K562 (cell line): ENCODE measurements around the gene MICU1. TPM values are rescaled to one million over a fixed set of nuclear protein-coding genes. Genes with fewer than 3 reads are reported as not detected.

Experiments used
- ATAC-seq: fragments of 200-7000 bp; cut with Tn5 transposase; 3 replicates; pipeline ENCODE4 v1.9.1; 2020; ENCODE audit warnings: moderate library complexity
- BruUV-seq: library from RNA; stranded (reverse); fragments of 400-500 nt; replicated peaks from 2 replicates; lab custom pipeline; 2021; lab: Mats Ljungman, UMichigan
- CTCF ChIA-PET: fragments of 300-600 bp; formaldehyde crosslinking; extraction: SDS; loops from one replicate; lab custom pipeline; 2021; ENCODE audit warnings: low intra/inter-chr PET ratio; lab: Yijun Ruan, JAX
- POLR2A ChIA-PET: fragments of 300-600, 350-650 bp; sonication (Branson Sonifier 250); formaldehyde crosslinking; extraction: SDS; loops from one replicate; lab custom pipeline; 2021; ENCODE audit warnings: antibody characterized with exemption, inconsistent platforms; lab: Yijun Ruan, JAX
- DNase-seq, 4 experiments: peaks; one replicate each; pipeline versions ENCODE4 v3.0.0 to v3.0.0-alpha.2; 2011 to 2018; ENCODE audit warnings: low spot score in 3 of 4, mixed read lengths in 3 of 4; ENCODE audit errors: extremely low read depth in 1 of 4
- FAIRE-seq: peaks from 2 replicates; lab custom pipeline; 2011; peaks lifted over from hg19 to GRCh38; lab: Jason Lieb, UNC
- H2AFZ ChIP-seq: 2 replicates; pipeline ENCODE4 v1.6.0; 2011; ENCODE audit warnings: low read depth, low read length, control low read depth, inconsistent platforms
- H3K27ac ChIP-seq: fragments of 200-600 bp; 3 replicates; pipeline ENCODE4 v1.8.0; 2011; ENCODE audit warnings: low read depth, mild to moderate bottlenecking, control low read depth, inconsistent platforms, low read length, moderate library complexity, mixed read lengths; ENCODE audit errors: extremely low read depth
- H3K27me3 ChIP-seq, 2 experiments: fragments of 300-600 bp in 1 of 2; 2 replicates in 1 of 2; 3 replicates in 1 of 2; pipeline versions ENCODE4 v1.6.0 to v1.8.0; 2011; ENCODE audit warnings: inconsistent platforms in 2 of 2, low read length in 2 of 2, mild to moderate bottlenecking in 1 of 2, mixed read lengths in 1 of 2, moderate library complexity in 1 of 2; ENCODE audit not compliant: control insufficient read depth in 2 of 2, insufficient read depth in 2 of 2
- H3K36me3 ChIP-seq: fragments of 300-600 bp; 3 replicates; pipeline ENCODE4 v1.8.0; 2011; ENCODE audit warnings: mild to moderate bottlenecking, low read length, inconsistent platforms; ENCODE audit not compliant: control insufficient read depth, insufficient read depth
- H3K4me1 ChIP-seq, 2 experiments: fragments of 200-600 bp in 1 of 2; replicated peaks in 1 of 2; 2 replicates in 1 of 2; 3 replicates in 1 of 2; pipeline versions ENCODE4 v1.5.1 to v1.8.0; 2011; ENCODE audit warnings: inconsistent platforms in 2 of 2, low read length in 2 of 2, mild to moderate bottlenecking in 1 of 2, mixed read lengths in 1 of 2, moderate library complexity in 1 of 2; ENCODE audit not compliant: control insufficient read depth in 2 of 2, insufficient read depth in 2 of 2
- H3K4me2 ChIP-seq: 2 replicates; pipeline ENCODE4 v1.6.1; 2011; ENCODE audit warnings: low read length, control low read depth, inconsistent platforms, mixed read lengths; ENCODE audit not compliant: insufficient read depth
- H3K4me3 ChIP-seq: fragments of 200-600 bp; sonication (generic), shearing (Covaris generic); 2 replicates; pipeline ENCODE4 v1.5.1; 2016; ENCODE audit warnings: control low read depth, inconsistent platforms
- H3K79me2 ChIP-seq: fragments of 200-600 bp; 3 replicates; pipeline ENCODE4 v1.8.0; 2011; ENCODE audit warnings: low read length, inconsistent platforms; ENCODE audit not compliant: control insufficient read depth, insufficient read depth
- H3K9ac ChIP-seq, 2 experiments: 2 replicates each; pipeline versions ENCODE4 v1.6.0 to v1.6.1; 2011; ENCODE audit warnings: low read depth in 2 of 2, low read length in 2 of 2, control low read depth in 1 of 2, inconsistent platforms in 1 of 2, mild to moderate bottlenecking in 1 of 2, mixed read lengths in 1 of 2; ENCODE audit not compliant: insufficient read depth in 1 of 2
- H3K9me1 ChIP-seq: one replicate; pipeline ENCODE4 v1.6.0; 2011; ENCODE audit warnings: inconsistent platforms, mild to moderate bottlenecking, low read length, moderate library complexity; ENCODE audit not compliant: control insufficient read depth, insufficient read depth
- H3K9me3 ChIP-seq: replicated peaks from 2 replicates; pipeline ENCODE4 v1.5.1; 2011; ENCODE audit warnings: low read depth, low read length, inconsistent platforms; ENCODE audit not compliant: control insufficient read depth, insufficient read depth
- H4K20me1 ChIP-seq: replicated peaks from 2 replicates; pipeline ENCODE4 v1.6.1; 2011; ENCODE audit warnings: low read length, inconsistent platforms, mixed read lengths; ENCODE audit not compliant: control insufficient read depth, insufficient read depth
- ADNP ChIP-seq: fragments of 200-800 bp; sonication (Bioruptor generic); IDR thresholded peaks from 2 replicates; pipeline ENCODE4 v1.6.1; 2016; ENCODE audit warnings: missing genetic modification characterization, missing compliant biosample characterization
- BRD9 ChIP-seq: fragments of 450-650 bp; IDR thresholded peaks from 2 replicates; pipeline ENCODE4 v1.6.1; 2018; ENCODE audit warnings: low read depth; ENCODE audit not compliant: partially characterized antibody
- C11orf30 ChIP-seq: fragments of 450-650 bp; IDR thresholded peaks from 2 replicates; pipeline ENCODE4 v1.6.1; 2016; ENCODE audit warnings: low read depth, mild to moderate bottlenecking
- NCOA2 ChIP-seq, 2 experiments: fragments of 450-650 bp; IDR thresholded peaks; 2 replicates each; pipeline ENCODE4 v1.6.1; 2018; ENCODE audit warnings: mild to moderate bottlenecking in 2 of 2, moderate library complexity in 1 of 2; ENCODE audit not compliant: partially characterized antibody in 2 of 2
- POLR3A ChIP-seq: IDR thresholded peaks from 2 replicates; pipeline ENCODE4 v1.6.1; 2011; ENCODE audit warnings: borderline replicate concordance, mild to moderate bottlenecking, moderate library complexity; ENCODE audit not compliant: insufficient read length, insufficient read depth; ENCODE audit errors: extremely low read depth
- TOE1 ChIP-seq, 2 experiments: fragments of 450-650 bp in 1 of 2; sonication (generic) in 1 of 2; formaldehyde crosslinking in 1 of 2; IDR thresholded peaks; 2 replicates each; pipeline versions ENCODE4 v1.7.1 to v1.8.0; 2016 to 2022; ENCODE audit warnings: borderline replicate concordance in 2 of 2, mild to moderate bottlenecking in 2 of 2, antibody characterized with exemption in 1 of 2, inconsistent platforms in 1 of 2, low read depth in 1 of 2, missing genetic modification reagents in 1 of 2, moderate library complexity in 1 of 2
- ZNF263 ChIP-seq: sonication (generic); formaldehyde crosslinking; IDR thresholded peaks from 2 replicates; pipeline ENCODE4 v1.8.0; 2022; ENCODE audit warnings: mild to moderate bottlenecking, missing genetic modification reagents, borderline replicate concordance
- WGBS: fragments of 100-300 bp; shearing (Covaris generic); methylation state at CpG from one replicate; pipeline ENCODE4 v1.1.6; 2016; ENCODE audit warnings: low coverage, mixed read lengths; ENCODE audit not compliant: insufficient coverage; ENCODE audit errors: missing lambda C conversion rate; 5-methylcytosine and 5-hydroxymethylcytosine counted together
- in situ Hi-C: fragments of 300-500 bp; cut with MboI; formaldehyde crosslinking; loops from 4 replicates; pipeline ENCODE4 v1.15.0; 2018; ENCODE audit warnings: inconsistent platforms, mixed read lengths
- intact Hi-C: fragments of 100-400 bp; cut with micrococcal nuclease; formaldehyde crosslinking; loops from 2 replicates; pipeline ENCODE4 v1.14.2; 2022
- polyA plus RNA-seq, 8 experiments: library from polyadenylated mRNA; depleted of rRNA in 4 of 8; stranded (reverse) in 5 of 8; unstranded in 3 of 8; fragments of >200 nt; fragmentation: Nextera tagmentation in 2 of 8; fragmentation: Illumina TruSeq in 1 of 8; extraction: Ambion mirVana in 2 of 8; extraction: Trizol in 1 of 8; gene quantifications; 2 replicates each; pipeline versions ENCODE4 v1.2.1 to v1.2.3, GENCODE V29; 2011 to 2014; ENCODE audit warnings: inconsistent platforms in 1 of 8, missing spikeins in 1 of 8
- total RNA-seq, 7 experiments: library from RNA; depleted of rRNA in 6 of 7; stranded (reverse); fragments of >200 nt in 6 of 7; fragmentation: Illumina TruSeq in 2 of 7; extraction: Trizol in 2 of 7; gene quantifications; 2 replicates each; pipeline versions ENCODE4 v1.2.1 to v1.2.3, GENCODE V29; 2011 to 2021; ENCODE audit warnings: low replicate concordance in 1 of 7
- TF ChIP-seq, protein P1 (sequence below): sonication (generic); IDR thresholded peaks from 2 replicates; pipeline ENCODE4 v1.6.1; 2016
- TF ChIP-seq, protein P2 (sequence below): fragments of 450-650 bp; formaldehyde crosslinking; IDR thresholded peaks from 2 replicates; pipeline ENCODE4 v1.4.0; 2022; ENCODE audit warnings: mild to moderate bottlenecking, moderate library complexity

MICU1 gene
- total and polyA plus RNA-seq, 9 of the 15 experiments (the other 6 are each of a cell fraction or from before 2014, with no cell fraction given): 29.3 to 76.8 (median 48.4) TPM

DNA sequence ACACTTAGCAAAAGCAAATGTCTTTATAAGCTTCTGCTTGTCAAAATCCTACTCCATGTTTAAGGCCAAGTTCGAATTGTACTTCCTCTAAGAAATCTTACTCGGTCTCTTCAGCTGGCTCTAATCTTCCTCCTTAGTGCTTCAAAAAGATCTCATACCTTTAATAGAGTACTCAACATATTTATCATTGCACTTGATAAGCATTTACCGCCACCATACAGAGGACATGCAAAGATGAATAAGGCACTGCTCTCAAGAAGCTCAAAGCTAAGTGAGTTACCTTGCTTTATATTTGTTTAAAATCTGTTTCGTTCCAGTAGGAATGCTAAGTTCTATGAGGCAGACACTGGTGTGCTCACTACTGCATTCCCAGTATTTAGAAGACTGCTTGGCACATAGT, 209.2 kb downstream of the MICU1 start:
- no peaks in the 10 kb centered on the region for H3K9me1 ChIP-seq
- no peak overlapping the region for H3K9ac ChIP-seq
- peaks cover 0 to 2% of the 10 kb centered on the region in 2 experiments; a peak in 2 of 5 replicates for H3K4me1 ChIP-seq
- whole genome bisulfite sequencing: 47% methylated on average over 4 of the region's 4 CpGs
- no peak for DNase-seq
- no peak overlapping the region for H3K27ac ChIP-seq
- H3K4me2 ChIP-seq: no peak overlapping the region
- H3K36me3 ChIP-seq: no peaks in the 10 kb centered on the region; the same call in 2 of the 3 replicates
- intact Hi-C loops: no loop called here
- no peak overlapping the region for H3K4me3 ChIP-seq
- H4K20me1 ChIP-seq: no peaks in the 10 kb centered on the region
- H3K79me2 ChIP-seq: no peaks in the 10 kb centered on the region
- no peak for FAIRE-seq
- H3K9me3 ChIP-seq: no peaks in the 10 kb centered on the region
- BruUV-seq: no TSS peak
- in situ Hi-C loops: no loop called here
- ChIA-PET CTCF (no interaction called here), POLR2A (interaction anchor here (0.7 to 1.1 kb wide), 4 partner anchors 9 to 87 kb away, joined by 3 read pairs; no protein-coding TSS in a partner anchor)
- no peak for ATAC-seq
- no peak overlapping the region for H2AFZ ChIP-seq
- no peak for TF ChIP-seq TOE1 (IDR thresholded peaks at IDR 0.05; ENCODE audit: borderline replicate concordance)
- TF ChIP-seq TOE1 (CRISPR knock-in tag; IDR thresholded peaks at IDR 0.05; ENCODE audit: borderline replicate concordance, low read depth): no peak
- TF ChIP-seq, protein P1, sequence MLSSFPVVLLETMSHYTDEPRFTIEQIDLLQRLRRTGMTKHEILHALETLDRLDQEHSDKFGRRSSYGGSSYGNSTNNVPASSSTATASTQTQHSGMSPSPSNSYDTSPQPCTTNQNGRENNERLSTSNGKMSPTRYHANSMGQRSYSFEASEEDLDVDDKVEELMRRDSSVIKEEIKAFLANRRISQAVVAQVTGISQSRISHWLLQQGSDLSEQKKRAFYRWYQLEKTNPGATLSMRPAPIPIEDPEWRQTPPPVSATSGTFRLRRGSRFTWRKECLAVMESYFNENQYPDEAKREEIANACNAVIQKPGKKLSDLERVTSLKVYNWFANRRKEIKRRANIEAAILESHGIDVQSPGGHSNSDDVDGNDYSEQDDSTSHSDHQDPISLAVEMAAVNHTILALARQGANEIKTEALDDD: no peak
- no peak for TF ChIP-seq C11orf30
- no peak for TF ChIP-seq BRD9
- no peak for TF ChIP-seq ZNF263
- TF ChIP-seq POLR3A: no peak
- no peak for TF ChIP-seq NCOA2 (IDR thresholded peaks at IDR 0.05; ENCODE audit: partially characterized antibody in 2 of 2)
- TF ChIP-seq ADNP: no peak
- TF ChIP-seq, protein P2, sequence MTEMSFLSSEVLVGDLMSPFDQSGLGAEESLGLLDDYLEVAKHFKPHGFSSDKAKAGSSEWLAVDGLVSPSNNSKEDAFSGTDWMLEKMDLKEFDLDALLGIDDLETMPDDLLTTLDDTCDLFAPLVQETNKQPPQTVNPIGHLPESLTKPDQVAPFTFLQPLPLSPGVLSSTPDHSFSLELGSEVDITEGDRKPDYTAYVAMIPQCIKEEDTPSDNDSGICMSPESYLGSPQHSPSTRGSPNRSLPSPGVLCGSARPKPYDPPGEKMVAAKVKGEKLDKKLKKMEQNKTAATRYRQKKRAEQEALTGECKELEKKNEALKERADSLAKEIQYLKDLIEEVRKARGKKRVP (CRISPR knock-in tag): no peak
- H3K27me3 ChIP-seq: no peaks in the 10 kb centered on the region
